Heart right ventricle (tissue), 16 donors: ENCODE measurements around the gene H6PD. TPM values are rescaled to one million over a fixed set of nuclear protein-coding genes. Genes with fewer than 3 reads are reported as not detected.

Experiments
- ATAC-seq, 8 donors: fragments of 200-7000 bp; cut with Tn5 transposase; one replicate each; pipeline ENCODE4 v1.9.1; 2020; ENCODE audit warnings: mild to moderate bottlenecking in 8 of 8, moderate library complexity in 8 of 8, moderate number of reproducible peaks in 1 of 8
- DNase-seq, 2 donors: peaks; one replicate each; pipeline ENCODE4 v3.0.0-alpha.2; 2020
- H3K27ac ChIP-seq, 10 donors: fragments of 200-600 bp; sonication (generic) in 2 of 10; one replicate each; pipeline versions ENCODE4 v1.5.0 to v1.8.0; 2020 to 2022; ENCODE audit warnings: mild to moderate bottlenecking in 3 of 10
- H3K27me3 ChIP-seq, 7 donors: fragments of 200-600 bp; one replicate each; pipeline ENCODE4 v1.8.0; 2021 to 2022; ENCODE audit warnings: mild to moderate bottlenecking in 2 of 7
- H3K36me3 ChIP-seq, 9 donors: fragments of 200-600 bp; sonication (generic) in 1 of 9; one replicate each; pipeline versions ENCODE4 v1.5.0 to v1.8.0; 2020 to 2022; ENCODE audit warnings: mild to moderate bottlenecking in 2 of 9
- H3K4me1 ChIP-seq, 9 donors: fragments of 200-600 bp; sonication (generic) in 1 of 9; one replicate each; pipeline versions ENCODE4 v1.5.0 to v1.8.0; 2020 to 2022; ENCODE audit warnings: mild to moderate bottlenecking in 4 of 9
- H3K4me3 ChIP-seq, 10 donors: fragments of 200-600 bp; sonication (generic) in 2 of 10; one replicate each; pipeline versions ENCODE4 v1.5.0 to v1.8.0; 2020 to 2022; ENCODE audit warnings: mild to moderate bottlenecking in 7 of 10, moderate library complexity in 2 of 10
- H3K9me3 ChIP-seq, 11 donors: fragments of 200-600 bp in 10 of 11; sonication (generic) in 2 of 11; one replicate each; pipeline versions ENCODE4 v1.5.0 to v1.8.0; 2013 to 2022; ENCODE audit warnings: mild to moderate bottlenecking in 2 of 11, control low read depth in 1 of 11, moderate library complexity in 1 of 11
- CTCF ChIP-seq, 9 donors: fragments of 200-600 bp; sonication (generic) in 2 of 9; IDR thresholded peaks; one replicate each; pipeline versions ENCODE4 v1.5.0 to v1.8.0; 2021 to 2022; ENCODE audit warnings: antibody characterized with exemption in 9 of 9, mild to moderate bottlenecking in 5 of 9, moderate library complexity in 1 of 9
- WGBS, 2 donors: extraction: QIAGEN DNeasy Blood & Tissue Kit; methylation state at CpG; one replicate each; pipeline ENCODE4 v1.1.7; 2013; ENCODE audit warnings: inconsistent platforms in 1 of 2; 5-methylcytosine and 5-hydroxymethylcytosine counted together
- intact Hi-C, 10 donors: fragments of 100-400 bp; cut with DNase I; formaldehyde crosslinking; loops; one replicate each; pipeline versions ENCODE4 v1.11.1 to v1.14.2; 2022
- polyA plus RNA-seq, 2 donors: library from polyadenylated mRNA; stranded (reverse); fragments of 200-250 nt; gene quantifications; one replicate each; pipeline ENCODE4 v1.2.3, GENCODE V29; 2013
- total RNA-seq, 10 donors: library from RNA; stranded (reverse); fragmentation: NEBNext Ultra II Directional in 3 of 10; extraction: Animal tissue kit (Norgen Biotek cat#: 25700) in 3 of 10; gene quantifications; one replicate each; pipeline versions ENCODE4 v1.2.1 to v1.2.4, GENCODE V29; 2021 to 2023
- donor health status: Arrhythmogenic right ventricular cardiomyopathy.
- donor health status: ischemic (EF 13 %, LVEDD 7.1; RV severe dilation, severe dysfunction).
- donor health status: healthy with polysubstance abuse.
- donor health status: DM: no; HTN: yes; CAD: no.
- donor health status: DM: no; HTN: no; CAD: no.
- donor health status: ischemic (EF 25% LVEDD 6.9; RV normal size, moderate dysfunction).
- donor health status: ischemic (EF 25% LVEDD 5.7; RV mildly dilated, moderate dysfunction).
- donor health status: healthy.
- donor health status: DM: yes; HTN: yes; CAD: no.
- donor health status: Ischemic cardiomyopathy.
- donor health status: ischemic (EF 35%, LVEDD 5.7; RV mildly dilated, moderate dysfunction).
- donor health status: nonischemic (EF 11% LVEDD 7.7; RV severe dilation, severe dysfunction).
- donor health status: DM: yes; HTN: yes; CAD: no.
- donor health status: PGD.
- donor health status: ischemic (EF 29% LVEDD 5.4; RV normal size, mild dysfunction).
- donor health status: nonischemic (EF 23%, LVEDD 6.1; RV moderate dilation, normal function).

Gene H6PD
- total and polyA plus RNA-seq, 12 donors: 5.7 to 45.0 (median 28.4) TPM

GRCh38 chr1:9293533-9294404 is 59.2 kb downstream of the H6PD start:
- DNase-seq (peak in 1 of 2 donors; percentile 47), ATAC-seq (peak in 3 of 8 donors; percentile 6 to 15 (median 11))
- Histone ChIP-seq H3K36me3 (no peaks in the 10 kb centered on the region), H3K27me3 (peaks cover 0 to 8% (median 0%) of the 10 kb centered on the region in 7 donors), H3K4me3 (peak overlapping the region; percentile 51 to 98 (median 75)), H3K27ac (peak overlapping the region; percentile 73 to 95 (median 86)), H3K4me1 (peaks cover 6 to 58% (median 32%) of the 10 kb centered on the region in 9 donors), H3K9me3 (peaks cover 0 to 8% (median 2%) of the 10 kb centered on the region in 11 donors)
- WGBS, 2 donors: 7 to 8% methylated on average over 41 of the region's 41 CpGs
- TF ChIP-seq CTCF (IDR thresholded peaks at IDR 0.05): no peak
- intact Hi-C loops: loop anchor here in 3 of 10 donors (5.0 to 10.0 kb wide), 3 partner anchors 84 to 281 kb away; no protein-coding TSS in a partner anchor

- peaks cover 6 to 55% (median 32%) of the 10 kb centered on the region in 9 donors for H3K4me1 ChIP-seq
- peak overlapping the region in 5 of 10 donors; percentile 50 to 87 (median 84) for H3K27ac ChIP-seq
- 68% methylated on average over 6 of the region's 6 CpGs for WGBS, 2 donors
- intact Hi-C loops: loop anchor here in 3 of 10 donors (5.0 to 10.0 kb wide), 3 partner anchors 83 to 280 kb away; no protein-coding TSS in a partner anchor
- peaks cover 0 to 8% (median 0%) of the 10 kb centered on the region in 7 donors for H3K27me3 ChIP-seq
- no peak for TF ChIP-seq CTCF (IDR thresholded peaks at IDR 0.05)
- peak in 3 of 8 donors; percentile 2 to 16 (median 6) for ATAC-seq
- peak in 1 of 2 donors; percentile 26 for DNase-seq
- H3K36me3 ChIP-seq: no peaks in the 10 kb centered on the region
- H3K9me3 ChIP-seq: peaks cover 0 to 2% (median 0%) of the 10 kb centered on the region in 11 donors
- peak overlapping the region in 9 of 10 donors; percentile 17 to 98 (median 76) for H3K4me3 ChIP-seq
Observed at GRCh38 chr1:9294405-9294773, 59.8 kb downstream of the H6PD start.

GRCh38 chr1:9294910-9295636 is 60.5 kb downstream of the H6PD start:
- 65 to 68% methylated on average over 10 of the region's 10 CpGs for WGBS, 2 donors
- Histone ChIP-seq H3K9me3 (no peaks in the 10 kb centered on the region), H3K27me3 (peaks cover 0 to 8% (median 0%) of the 10 kb centered on the region in 7 donors), H3K4me3 (peak overlapping the region in 8 of 10 donors; percentile 17 to 96 (median 75)), H3K27ac (peak overlapping the region in 4 of 10 donors; percentile 50 to 85 (median 84)), H3K4me1 (peaks cover 6 to 53% (median 31%) of the 10 kb centered on the region in 9 donors), H3K36me3 (no peaks in the 10 kb centered on the region)
- intact Hi-C loops: loop anchor here in 3 of 10 donors (5.0 to 10.0 kb wide), 4 partner anchors 37 to 280 kb away; no protein-coding TSS in a partner anchor
- DNase-seq (peak in 1 of 2 donors; percentile 35), ATAC-seq (peak; percentile 15 to 61 (median 30))
- no peak for TF ChIP-seq CTCF (IDR thresholded peaks at IDR 0.05)

- H3K4me3 ChIP-seq: no peak overlapping the region
- no peaks in the 10 kb centered on the region for H3K36me3 ChIP-seq
- DNase-seq (no peak), ATAC-seq (no peak)
- peaks cover 0 to 8% (median 0%) of the 10 kb centered on the region in 7 donors for H3K27me3 ChIP-seq
- intact Hi-C loops: loop anchor here in 2 of 10 donors (5.0 to 10.0 kb wide), 2 partner anchors 36 to 279 kb away; no protein-coding TSS in a partner anchor
- H3K4me1 ChIP-seq: peaks cover 6 to 52% (median 25%) of the 10 kb centered on the region in 9 donors
- H3K27ac ChIP-seq: peak overlapping the region in 1 of 10 donors; percentile 11
- no peaks in the 10 kb centered on the region for H3K9me3 ChIP-seq
- WGBS, 2 donors: 84 to 97% methylated on average over 9 of the region's 9 CpGs
- no peak for TF ChIP-seq CTCF (IDR thresholded peaks at IDR 0.05)
Observed at GRCh38 chr1:9295884-9296283, 61.3 kb downstream of the H6PD start.
